Measurements from ENCODE around the gene MTCL1.

MTCL1 gene

DNA sequence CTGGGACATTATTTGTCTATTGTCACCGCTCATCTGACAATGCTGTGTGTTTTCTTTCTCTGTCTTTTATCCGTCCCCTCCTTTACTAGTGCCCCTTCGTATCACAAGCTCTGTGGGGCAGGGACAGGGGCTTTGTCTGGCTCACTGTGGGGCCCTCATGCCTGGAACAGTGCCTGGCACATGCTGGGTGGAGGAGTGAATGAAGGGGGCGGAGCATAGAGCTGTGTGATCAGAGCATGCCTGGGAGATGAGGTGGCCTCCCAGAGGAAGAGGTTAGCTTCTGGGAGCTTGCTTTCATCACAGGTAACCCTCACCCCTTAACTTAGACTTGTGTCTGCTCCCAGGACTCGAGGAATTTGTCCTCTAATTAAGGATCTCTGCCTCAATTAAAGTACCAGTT lies 16.4 kb downstream of the MTCL1 start:
- no peak overlapping the region for H3K9ac ChIP-seq (ENCODE audit: insufficient read length, low read depth)
- no peaks in the 10 kb centered on the region for H3K9me3 ChIP-seq (ENCODE audit: insufficient read depth, low read length)
- H3K4me1 ChIP-seq (ENCODE audit: insufficient read depth, insufficient read length), result peaks cover 12% of the 10 kb centered on the region
- H3K4me3 ChIP-seq (ENCODE audit: insufficient read length, low read depth), result no peak overlapping the region
- DNase-seq (ENCODE audit: low read depth, low spot score), result no peak
- H3K27me3 ChIP-seq (ENCODE audit: insufficient read depth, insufficient read length), result no peaks in the 10 kb centered on the region
- TF ChIP-seq SUZ12 (IDR thresholded peaks at IDR 0.05; ENCODE audit: extremely low read depth, insufficient read depth, insufficient read length) (no peak), ZNF274 (IDR thresholded peaks at IDR 0.05; ENCODE audit: low read depth, low read length) (no peak), YY1 (IDR thresholded peaks at IDR 0.05; ENCODE audit: insufficient read depth, insufficient read length) (no peak)
- peaks cover 40% of the 10 kb centered on the region for H3K36me3 ChIP-seq (ENCODE audit: insufficient read depth, insufficient read length, low read length)

DNA sequence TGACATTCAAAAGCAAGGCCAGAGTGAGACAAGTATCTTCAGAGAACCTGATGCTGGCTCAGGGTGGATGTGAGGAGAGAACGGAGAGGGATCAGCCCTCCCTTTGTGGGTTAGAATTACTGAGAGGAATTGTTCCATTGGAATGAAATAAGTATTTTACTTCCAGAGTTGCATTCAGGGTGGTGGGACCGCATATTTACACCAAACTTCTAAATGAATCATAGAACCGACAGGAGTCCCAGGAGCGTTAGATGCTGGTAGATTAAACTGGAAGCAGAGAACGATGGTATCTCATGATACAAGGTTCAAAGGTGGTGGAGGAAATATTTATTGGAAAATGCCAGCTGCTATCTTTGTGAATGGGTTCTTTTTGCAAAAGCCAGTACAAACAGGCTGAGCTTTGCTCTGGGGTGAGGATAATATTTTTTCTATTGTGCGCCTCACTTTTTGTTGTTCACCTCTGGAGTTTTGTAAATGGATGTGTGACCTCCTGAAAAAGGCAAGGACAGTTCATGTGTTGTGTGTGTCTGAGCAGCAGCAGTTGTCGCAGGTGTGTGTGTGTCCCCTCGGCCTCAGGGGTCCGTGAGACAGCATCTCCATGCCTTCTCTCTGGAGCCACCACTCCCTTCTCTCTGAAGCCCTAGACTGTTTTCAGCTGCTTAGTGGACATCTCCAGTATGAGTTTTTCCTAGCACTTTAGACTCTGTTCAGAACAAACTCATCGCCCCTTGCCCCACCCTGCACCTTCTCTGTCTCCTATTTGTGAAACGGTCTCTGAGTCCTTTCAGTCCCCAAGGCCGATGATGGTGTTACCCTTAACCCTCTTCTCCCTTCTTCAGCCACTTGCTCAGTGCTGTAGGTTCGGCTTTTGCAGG lies 17.8 kb downstream of the MTCL1 start:
- no peak for TF ChIP-seq YY1 (IDR thresholded peaks at IDR 0.05; ENCODE audit: insufficient read depth, insufficient read length)
- TF ChIP-seq ZNF274 (IDR thresholded peaks at IDR 0.05; ENCODE audit: low read depth, low read length), result no peak
- no peak for TF ChIP-seq SUZ12 (IDR thresholded peaks at IDR 0.05; ENCODE audit: extremely low read depth, insufficient read depth, insufficient read length)
- no peak overlapping the region for H3K9ac ChIP-seq (ENCODE audit: insufficient read length, low read depth)
- H3K9me3 ChIP-seq (ENCODE audit: insufficient read depth, low read length), result no peaks in the 10 kb centered on the region
- no peaks in the 10 kb centered on the region for H3K27me3 ChIP-seq (ENCODE audit: insufficient read depth, insufficient read length)
- H3K4me3 ChIP-seq (ENCODE audit: insufficient read length, low read depth), result no peak overlapping the region
- no peak for DNase-seq (ENCODE audit: low read depth, low spot score)
- H3K4me1 ChIP-seq (ENCODE audit: insufficient read depth, insufficient read length), result peaks cover 8% of the 10 kb centered on the region
- H3K36me3 ChIP-seq (ENCODE audit: insufficient read depth, insufficient read length, low read length), result peaks cover 40% of the 10 kb centered on the region

DNA sequence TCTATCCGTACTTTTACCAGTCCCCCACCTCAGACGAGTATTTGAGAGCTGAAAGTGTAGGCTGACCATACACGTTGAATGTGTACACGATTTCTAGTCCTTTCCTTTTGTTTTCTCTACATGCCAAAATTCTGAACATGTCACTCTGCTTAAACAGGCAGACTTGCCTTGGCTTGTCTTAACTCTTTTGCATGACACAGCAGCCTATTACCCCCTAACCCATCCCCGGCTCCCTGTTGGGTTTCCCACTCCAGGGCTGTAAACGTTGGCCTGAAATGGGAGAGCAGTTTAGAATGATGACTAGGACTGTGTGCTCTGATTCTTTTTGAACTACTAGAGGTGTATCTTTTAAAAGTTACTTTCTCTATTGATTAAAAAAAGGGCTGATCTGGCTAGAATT lies 19.1 kb downstream of the MTCL1 start:
- DNase-seq (ENCODE audit: low read depth, low spot score), result no peak
- Histone ChIP-seq H3K4me1 (ENCODE audit: insufficient read depth, insufficient read length) (peaks cover 6% of the 10 kb centered on the region), H3K9ac (ENCODE audit: insufficient read length, low read depth) (no peak overlapping the region), H3K36me3 (ENCODE audit: insufficient read depth, insufficient read length, low read length) (peaks cover 31% of the 10 kb centered on the region), H3K4me3 (ENCODE audit: insufficient read length, low read depth) (no peak overlapping the region), H3K9me3 (ENCODE audit: insufficient read depth, low read length) (no peaks in the 10 kb centered on the region), H3K27me3 (ENCODE audit: insufficient read depth, insufficient read length) (no peaks in the 10 kb centered on the region)
- TF ChIP-seq SUZ12 (IDR thresholded peaks at IDR 0.05; ENCODE audit: extremely low read depth, insufficient read depth, insufficient read length), result no peak

DNA sequence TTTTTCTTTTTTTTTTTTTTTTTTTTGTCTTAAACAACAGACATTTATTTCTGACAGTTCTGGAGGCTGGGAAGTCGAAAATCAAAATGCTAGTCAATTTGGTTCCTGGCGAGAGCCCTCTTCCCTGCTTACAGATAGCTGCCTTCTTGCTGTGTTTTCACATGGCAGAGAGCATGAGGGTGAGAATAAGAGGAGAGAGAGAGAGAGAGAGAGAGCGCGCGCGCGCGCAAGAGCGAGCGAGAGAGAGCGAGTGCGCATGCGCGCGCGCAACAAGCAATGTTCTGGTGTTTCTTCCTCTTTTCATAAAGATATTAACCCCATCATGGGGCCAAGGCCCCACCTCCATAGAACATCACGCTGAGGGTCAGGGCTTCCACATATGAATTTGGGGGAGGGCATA lies 20.9 kb downstream of the MTCL1 start:
- no peak for DNase-seq (ENCODE audit: low read depth, low spot score)
- no peak overlapping the region for H3K4me3 ChIP-seq (ENCODE audit: insufficient read length, low read depth)
- peaks cover 24% of the 10 kb centered on the region for H3K36me3 ChIP-seq (ENCODE audit: insufficient read depth, insufficient read length, low read length)
- peaks cover 5% of the 10 kb centered on the region for H3K4me1 ChIP-seq (ENCODE audit: insufficient read depth, insufficient read length)
- no peak overlapping the region for H3K9ac ChIP-seq (ENCODE audit: insufficient read length, low read depth)
- TF ChIP-seq SUZ12 (IDR thresholded peaks at IDR 0.05; ENCODE audit: extremely low read depth, insufficient read depth, insufficient read length) (no peak), ZNF274 (IDR thresholded peaks at IDR 0.05; ENCODE audit: low read depth, low read length) (no peak), YY1 (IDR thresholded peaks at IDR 0.05; ENCODE audit: insufficient read depth, insufficient read length) (no peak)
- no peaks in the 10 kb centered on the region for H3K27me3 ChIP-seq (ENCODE audit: insufficient read depth, insufficient read length)
- H3K9me3 ChIP-seq (ENCODE audit: insufficient read depth, low read length), result no peaks in the 10 kb centered on the region

DNA sequence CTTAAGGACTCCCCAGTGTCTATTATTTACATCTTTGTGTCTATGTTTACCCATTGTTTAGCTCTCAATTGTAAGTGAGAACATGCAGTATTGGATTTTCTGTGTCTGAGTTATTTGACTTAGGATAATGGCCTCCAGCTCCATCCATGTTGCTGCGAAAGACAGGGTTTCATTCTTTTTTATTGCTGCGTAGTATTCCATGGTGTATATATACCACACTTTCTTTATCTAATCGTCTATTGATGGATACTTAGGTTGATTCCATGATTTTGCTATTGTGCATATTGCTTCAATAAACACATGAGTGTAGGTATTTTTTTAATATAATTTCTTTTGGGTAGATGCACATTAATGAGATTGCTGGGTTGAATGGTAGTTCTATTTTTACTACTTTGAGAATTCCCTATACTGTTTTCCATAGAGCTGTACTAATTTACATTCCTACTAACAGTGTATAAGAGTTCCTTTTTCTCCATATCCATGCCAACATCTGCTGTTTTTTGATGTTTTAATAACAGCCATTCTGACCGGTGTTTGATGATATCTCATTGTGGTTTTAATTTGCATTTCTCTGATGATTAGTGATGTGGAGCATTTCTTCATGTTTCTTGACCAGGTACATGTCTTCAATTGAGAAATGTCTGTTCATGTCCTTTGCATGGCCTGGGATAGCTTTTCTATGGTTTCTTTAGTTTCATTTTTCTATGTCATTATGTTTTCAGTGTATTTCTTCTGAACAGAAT lies 21.8 kb downstream of the MTCL1 start:
- DNase-seq (ENCODE audit: low read depth, low spot score), result no peak
- H3K9ac ChIP-seq (ENCODE audit: insufficient read length, low read depth), result no peak overlapping the region
- peaks cover 17% of the 10 kb centered on the region for H3K36me3 ChIP-seq (ENCODE audit: insufficient read depth, insufficient read length, low read length)
- H3K4me1 ChIP-seq (ENCODE audit: insufficient read depth, insufficient read length), result no peaks in the 10 kb centered on the region
- no peaks in the 10 kb centered on the region for H3K27me3 ChIP-seq (ENCODE audit: insufficient read depth, insufficient read length)
- no peak overlapping the region for H3K4me3 ChIP-seq (ENCODE audit: insufficient read length, low read depth)
- H3K9me3 ChIP-seq (ENCODE audit: insufficient read depth, low read length), result no peaks in the 10 kb centered on the region
- TF ChIP-seq ZNF274 (IDR thresholded peaks at IDR 0.05; ENCODE audit: low read depth, low read length), result no peak
- no peak for TF ChIP-seq SUZ12 (IDR thresholded peaks at IDR 0.05; ENCODE audit: extremely low read depth, insufficient read depth, insufficient read length)
- no peak for TF ChIP-seq YY1 (IDR thresholded peaks at IDR 0.05; ENCODE audit: insufficient read depth, insufficient read length)

DNA sequence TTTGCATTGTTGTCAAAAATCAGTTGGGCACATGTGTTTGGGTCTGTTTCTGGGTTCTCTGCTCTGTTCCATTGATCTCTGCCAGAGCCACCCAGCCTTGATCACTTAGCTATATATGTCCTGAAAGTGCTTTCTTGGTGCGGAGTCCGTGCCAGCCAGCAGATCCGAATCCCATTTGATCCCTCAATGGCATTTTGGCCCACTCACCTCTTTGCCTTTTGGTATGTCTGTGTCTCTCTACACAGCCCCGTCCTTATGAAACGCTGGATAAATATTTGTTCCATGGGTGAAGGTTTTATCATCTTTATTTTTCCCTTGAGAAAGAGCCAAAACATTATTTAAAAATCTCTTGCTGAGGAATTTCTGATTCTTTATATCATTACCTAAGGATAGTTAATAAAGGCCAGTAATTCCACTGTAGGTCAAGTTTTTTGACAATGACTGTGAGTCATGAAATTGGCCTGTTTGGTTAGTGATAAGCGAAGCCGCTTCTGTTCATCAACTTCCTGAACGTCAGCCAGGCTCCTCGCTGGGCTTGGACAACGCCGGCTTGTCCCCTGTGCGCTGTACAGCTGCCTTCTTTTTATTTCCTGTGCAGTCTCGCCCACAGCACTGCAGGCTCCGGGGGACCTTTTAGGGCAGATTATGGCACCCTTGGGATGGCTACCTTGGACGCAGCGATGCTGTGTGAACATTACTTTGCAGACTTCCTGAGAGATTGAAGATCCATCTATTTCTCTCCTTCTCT lies 24.9 kb downstream of the MTCL1 start:
- H3K9ac ChIP-seq (ENCODE audit: insufficient read length, low read depth), result no peak overlapping the region
- H3K9me3 ChIP-seq (ENCODE audit: insufficient read depth, low read length), result no peaks in the 10 kb centered on the region
- H3K4me3 ChIP-seq (ENCODE audit: insufficient read length, low read depth), result no peak overlapping the region
- H3K36me3 ChIP-seq (ENCODE audit: insufficient read depth, insufficient read length, low read length), result peaks cover 24% of the 10 kb centered on the region
- H3K4me1 ChIP-seq (ENCODE audit: insufficient read depth, insufficient read length), result peaks cover 4% of the 10 kb centered on the region
- no peak for DNase-seq (ENCODE audit: low read depth, low spot score)
- no peaks in the 10 kb centered on the region for H3K27me3 ChIP-seq (ENCODE audit: insufficient read depth, insufficient read length)
- no peak for TF ChIP-seq ZNF274 (IDR thresholded peaks at IDR 0.05; ENCODE audit: low read depth, low read length)
- no peak for TF ChIP-seq YY1 (IDR thresholded peaks at IDR 0.05; ENCODE audit: insufficient read depth, insufficient read length)
- no peak for TF ChIP-seq SUZ12 (IDR thresholded peaks at IDR 0.05; ENCODE audit: extremely low read depth, insufficient read depth, insufficient read length)

All from NT2/D1 (cell line).